ENCODE results near the gene NECAP2. TPM values are rescaled to one million over a fixed set of nuclear protein-coding genes. Genes with fewer than 3 reads are reported as not detected.

Gene NECAP2, protein sequence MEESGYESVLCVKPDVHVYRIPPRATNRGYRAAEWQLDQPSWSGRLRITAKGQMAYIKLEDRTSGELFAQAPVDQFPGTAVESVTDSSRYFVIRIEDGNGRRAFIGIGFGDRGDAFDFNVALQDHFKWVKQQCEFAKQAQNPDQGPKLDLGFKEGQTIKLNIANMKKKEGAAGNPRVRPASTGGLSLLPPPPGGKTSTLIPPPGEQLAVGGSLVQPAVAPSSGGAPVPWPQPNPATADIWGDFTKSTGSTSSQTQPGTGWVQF
- total RNA-seq: 41.7 TPM

- H3K27ac ChIP-seq: peak within 1 kb of the TSS; percentile 77
- peaks cover 0 to 16% of the 10 kb centered on the region in 2 donors for H3K36me3 ChIP-seq
- intact Hi-C loops (cut with DNase I): no loop called here
- peak; percentile 80 to 87 for TF ChIP-seq POLR2AphosphoS5 (IDR thresholded peaks at IDR 0.05; ENCODE audit: insufficient read depth in 1 of 2, low read depth in 1 of 2)
- no peak for TF ChIP-seq POLR2A (IDR thresholded peaks at IDR 0.05)
- peak; percentile 79 to 97 (median 82) for TF ChIP-seq CTCF (IDR thresholded peaks at IDR 0.05)
- DNase-seq (ENCODE audit: extremely low spot score in 2 of 2): peak in 1 of 2 donors; percentile 89
- peak within 1 kb of the TSS; percentile 72 to 85 for H3K4me3 ChIP-seq
- H3K27me3 ChIP-seq: no peaks in the 10 kb centered on the region
- peaks cover 40% of the 10 kb centered on the region for H3K4me1 ChIP-seq
- H3K9me3 ChIP-seq: no peaks in the 10 kb centered on the region
Measured at GRCh38 chr1:16440470-16441281, at the start of gene NECAP2. NECAP2 (plus strand) TSS chr1:16440724; CDS start chr1:16440762, 38 bp downstream.

DNA sequence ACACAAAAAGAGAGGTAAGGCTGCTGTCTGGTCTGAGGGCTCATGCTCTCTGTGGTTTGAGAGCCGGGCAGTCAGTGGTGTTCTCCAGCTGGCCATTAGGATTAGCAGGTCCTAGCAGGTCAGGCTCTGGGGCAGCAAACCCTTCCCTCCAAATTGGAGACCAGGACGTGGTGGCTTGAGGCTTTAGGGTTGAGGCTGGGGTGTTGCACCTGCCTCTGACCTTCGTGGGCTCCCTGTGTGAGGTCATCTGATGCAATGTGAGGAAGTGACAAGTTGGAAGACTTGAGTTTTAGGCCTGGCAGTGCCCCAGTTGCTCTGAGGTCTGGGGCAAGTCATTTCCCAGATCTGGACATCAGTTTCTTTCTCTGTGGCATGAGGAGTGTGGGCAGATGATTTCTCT, 49.1 kb upstream of the NECAP2 start:
- H3K4me3 ChIP-seq: no peak overlapping the region
- no peak overlapping the region for H3K27ac ChIP-seq
- H3K27me3 ChIP-seq: no peaks in the 10 kb centered on the region
- DNase-seq (ENCODE audit: extremely low spot score in 2 of 2): no peak
- intact Hi-C loops (cut with DNase I): no loop called here
- H3K36me3 ChIP-seq: peaks cover 0 to 29% of the 10 kb centered on the region in 2 donors
- no peaks in the 10 kb centered on the region for H3K9me3 ChIP-seq
- H3K4me1 ChIP-seq: peaks cover 65% of the 10 kb centered on the region
- TF ChIP-seq POLR2AphosphoS5 (IDR thresholded peaks at IDR 0.05; ENCODE audit: insufficient read depth in 1 of 2, low read depth in 1 of 2): no peak
- no peak for TF ChIP-seq CTCF (IDR thresholded peaks at IDR 0.05)
- no peak for TF ChIP-seq POLR2A (IDR thresholded peaks at IDR 0.05)

DNA sequence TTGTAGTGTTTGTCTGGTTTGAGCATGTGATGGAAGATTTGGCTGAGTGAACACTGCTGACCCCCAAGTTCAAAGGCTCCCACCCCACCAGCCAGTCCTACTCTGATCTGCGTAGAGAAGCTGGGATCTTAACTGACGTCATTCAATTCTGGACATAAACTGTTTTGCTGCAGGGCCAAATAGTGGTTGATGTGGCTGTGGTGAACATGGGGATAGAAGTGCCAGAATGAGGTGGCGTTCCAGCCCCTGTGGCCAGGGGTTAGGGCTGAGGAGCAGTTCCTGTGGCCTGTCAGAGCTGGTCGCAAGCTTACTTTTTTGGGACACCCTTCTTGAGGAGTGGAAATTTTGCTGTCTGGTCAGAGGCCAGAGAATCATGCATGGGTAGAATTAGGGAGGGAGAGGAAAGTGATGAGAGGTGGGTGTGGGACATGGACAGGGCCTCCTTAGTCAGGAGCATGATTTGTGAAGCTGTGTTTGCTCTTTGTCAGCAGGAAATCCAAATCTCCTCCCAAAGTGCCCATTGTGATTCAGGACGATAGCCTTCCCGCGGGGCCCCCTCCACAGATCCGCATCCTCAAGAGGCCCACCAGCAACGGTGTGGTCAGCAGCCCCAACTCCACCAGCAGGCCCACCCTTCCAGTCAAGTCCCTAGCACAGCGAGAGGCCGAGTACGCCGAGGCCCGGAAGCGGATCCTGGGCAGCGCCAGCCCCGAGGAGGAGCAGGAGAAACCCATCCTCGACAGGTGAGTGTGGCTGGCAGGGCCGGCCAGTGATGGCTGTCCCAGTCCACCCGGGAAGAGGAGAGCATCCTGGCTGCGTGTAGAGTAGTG, 47.6 kb upstream of the NECAP2 start:
- Histone ChIP-seq H3K27ac (no peak overlapping the region), H3K4me3 (no peak overlapping the region), H3K9me3 (no peaks in the 10 kb centered on the region), H3K36me3 (peaks cover 0 to 37% of the 10 kb centered on the region in 2 donors), H3K4me1 (peaks cover 61% of the 10 kb centered on the region), H3K27me3 (no peaks in the 10 kb centered on the region)
- DNase-seq (ENCODE audit: extremely low spot score in 2 of 2): no peak
- TF ChIP-seq POLR2AphosphoS5 (IDR thresholded peaks at IDR 0.05; ENCODE audit: insufficient read depth in 1 of 2, low read depth in 1 of 2): no peak
- TF ChIP-seq POLR2A (IDR thresholded peaks at IDR 0.05): no peak
- TF ChIP-seq CTCF (IDR thresholded peaks at IDR 0.05): no peak
- intact Hi-C loops (cut with DNase I): no loop called here

- no peak for DNase-seq (ENCODE audit: extremely low spot score in 2 of 2)
- Histone ChIP-seq H3K27ac (no peak overlapping the region), H3K4me1 (peaks cover 58% of the 10 kb centered on the region), H3K4me3 (no peak overlapping the region), H3K27me3 (no peaks in the 10 kb centered on the region), H3K36me3 (peaks cover 0 to 45% of the 10 kb centered on the region in 2 donors), H3K9me3 (no peaks in the 10 kb centered on the region)
- intact Hi-C loops (cut with DNase I): no loop called here
- TF ChIP-seq POLR2AphosphoS5 (IDR thresholded peaks at IDR 0.05; ENCODE audit: insufficient read depth in 1 of 2, low read depth in 1 of 2) (no peak), POLR2A (IDR thresholded peaks at IDR 0.05) (no peak), CTCF (IDR thresholded peaks at IDR 0.05) (no peak)
Measured at GRCh38 chr1:16393570-16394521, 46.7 kb upstream of the NECAP2 start.
